Mesendoderm (in vitro differentiated cells): ENCODE results near the gene SMIM1.

Source experiments
- DNase-seq: peaks from one replicate; pipeline ENCODE4 v3.0.0; 2013
- H2AK5ac ChIP-seq: 2 replicates; pipeline ENCODE4 v1.6.1; 2013; ENCODE audit warnings: low read length, inconsistent platforms
- H2BK120ac ChIP-seq: 2 replicates; pipeline ENCODE4 v1.6.1; 2013; ENCODE audit warnings: low read depth, mild to moderate bottlenecking, low read length, moderate library complexity, mixed read lengths
- H2BK15ac ChIP-seq: replicated peaks from 2 replicates; pipeline ENCODE4 v1.6.1; 2013; ENCODE audit warnings: low read depth, mild to moderate bottlenecking, moderate library complexity
- H2BK5ac ChIP-seq: 2 replicates; pipeline ENCODE4 v1.6.1; 2013; ENCODE audit warnings: low read length, inconsistent platforms
- H3K18ac ChIP-seq: 2 replicates; pipeline ENCODE4 v1.6.1; 2013; ENCODE audit warnings: mild to moderate bottlenecking, low read length, mixed read lengths
- H3K23ac ChIP-seq: one replicate; pipeline ENCODE4 v1.6.1; 2013; ENCODE audit warnings: low read length
- H3K27ac ChIP-seq: 2 replicates; pipeline ENCODE4 v1.5.1; 2013; ENCODE audit warnings: low read depth, mild to moderate bottlenecking, inconsistent platforms, low read length, moderate library complexity
- H3K27me3 ChIP-seq: 2 replicates; pipeline ENCODE4 v1.6.1; 2013; ENCODE audit warnings: low read length, control low read depth, mild to moderate bottlenecking, inconsistent platforms; ENCODE audit not compliant: insufficient read depth, poor library complexity
- H3K36me3 ChIP-seq: 2 replicates; pipeline ENCODE4 v1.6.1; 2013; ENCODE audit warnings: low read length, inconsistent platforms; ENCODE audit not compliant: control insufficient read depth, insufficient read depth
- H3K4ac ChIP-seq: one replicate; pipeline ENCODE4 v1.6.1; 2013; ENCODE audit warnings: low read depth, mild to moderate bottlenecking, low read length, moderate library complexity
- H3K4me1 ChIP-seq: 2 replicates; pipeline ENCODE4 v1.6.1; 2013; ENCODE audit warnings: low read depth, low read length, inconsistent platforms; ENCODE audit not compliant: control insufficient read depth
- H3K4me2 ChIP-seq: 2 replicates; pipeline ENCODE4 v1.6.1; 2013; ENCODE audit warnings: low read length
- H3K4me3 ChIP-seq: 2 replicates; pipeline ENCODE4 v1.5.1; 2013; ENCODE audit warnings: mild to moderate bottlenecking, low read length
- H3K56ac ChIP-seq: one replicate; pipeline ENCODE4 v1.6.1; 2013; ENCODE audit warnings: low read length
- H3K79me1 ChIP-seq: 2 replicates; pipeline ENCODE4 v1.6.1; 2013; ENCODE audit warnings: low read length, inconsistent platforms
- H3K79me2 ChIP-seq: 2 replicates; pipeline ENCODE4 v1.6.1; 2013; ENCODE audit warnings: mild to moderate bottlenecking, low read length; ENCODE audit not compliant: control insufficient read depth, insufficient read depth
- H3K9ac ChIP-seq: 2 replicates; pipeline ENCODE4 v1.6.1; 2013; ENCODE audit warnings: low read length, inconsistent platforms
- H4K5ac ChIP-seq: one replicate; pipeline ENCODE4 v1.6.1; 2013; ENCODE audit warnings: low read length
- H4K8ac ChIP-seq: one replicate; pipeline ENCODE4 v1.6.1; 2013; ENCODE audit warnings: low read depth, mild to moderate bottlenecking, control low read depth, low read length, moderate library complexity
- WGBS: extraction: QIAGEN DNeasy Blood & Tissue Kit; methylation state at CpG from one replicate; pipeline ENCODE4 v1.1.7; 2013; ENCODE audit warnings: low lambda C conversion rate, missing lambda C conversion rate; ENCODE audit not compliant: insufficient coverage; ENCODE audit errors: extremely low coverage; 5-methylcytosine and 5-hydroxymethylcytosine counted together

SMIM1 gene

GRCh38 chr1:3788756-3789420 is 16.3 kb downstream of the SMIM1 start:
- H3K4me1 ChIP-seq, result no peaks in the 10 kb centered on the region
- H3K23ac ChIP-seq, result no peak overlapping the region
- no peak overlapping the region for H3K4me2 ChIP-seq
- no peak overlapping the region for H2BK120ac ChIP-seq
- no peak overlapping the region for H2AK5ac ChIP-seq
- no CpG with 5 or more reads among the region's 16 CpGs for WGBS
- no peak overlapping the region for H4K5ac ChIP-seq
- H3K9ac ChIP-seq, result no peak overlapping the region
- no peak overlapping the region for H3K4ac ChIP-seq
- H3K36me3 ChIP-seq, result peaks cover 8% of the 10 kb centered on the region
- H3K56ac ChIP-seq, result no peak overlapping the region
- no peak overlapping the region for H2BK15ac ChIP-seq
- H2BK5ac ChIP-seq, result no peak overlapping the region
- no peak overlapping the region for H4K8ac ChIP-seq
- no peak overlapping the region for H3K27ac ChIP-seq
- H3K4me3 ChIP-seq, result no peak overlapping the region
- H3K79me2 ChIP-seq, result peaks cover 40% of the 10 kb centered on the region
- H3K18ac ChIP-seq, result no peak overlapping the region
- H3K27me3 ChIP-seq, result no peaks in the 10 kb centered on the region
- H3K79me1 ChIP-seq, result peaks cover 21% of the 10 kb centered on the region
- no peak for DNase-seq

DNA sequence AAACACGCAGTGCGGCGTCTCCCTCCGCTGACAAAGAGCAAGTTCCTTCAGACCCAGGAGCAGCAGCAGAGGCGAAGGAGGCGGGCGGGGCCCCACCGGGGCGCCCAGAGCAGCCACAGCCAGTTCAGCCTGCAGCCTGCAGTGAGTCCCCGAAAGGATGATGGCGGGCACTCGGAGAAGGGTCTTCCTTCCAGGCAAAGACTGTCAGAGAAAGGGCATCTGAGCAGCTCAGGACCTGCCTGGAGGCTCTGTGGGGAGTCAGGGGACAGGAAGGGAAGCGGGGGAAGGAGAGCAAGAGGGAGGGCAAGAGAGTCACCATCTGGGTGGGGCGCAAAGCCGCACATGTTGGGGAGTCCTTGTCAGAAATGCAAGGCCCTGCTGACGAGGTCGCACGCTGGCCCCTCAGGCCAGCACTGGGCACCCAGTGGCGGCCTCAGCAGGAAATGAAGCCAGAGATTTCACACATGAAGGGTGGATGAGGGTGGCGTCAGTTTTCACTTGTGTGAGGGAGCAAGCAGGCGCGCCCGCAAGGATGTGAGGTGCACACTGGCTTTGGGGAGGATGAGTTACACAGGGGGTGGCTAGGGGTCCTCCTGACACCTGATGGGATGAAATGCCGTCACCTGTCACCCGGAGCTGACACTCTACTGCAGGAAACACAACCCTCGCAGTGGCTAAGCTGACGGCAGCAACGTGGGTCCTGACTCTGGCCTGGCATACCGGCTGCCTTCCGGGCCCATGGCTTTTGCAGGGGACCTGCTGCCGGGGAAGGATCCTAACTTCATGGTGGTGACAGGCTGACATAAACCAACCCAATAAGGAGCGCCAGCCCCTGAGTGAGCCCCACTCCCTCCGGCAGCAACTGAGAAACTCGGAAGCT is 17.1 kb downstream of the SMIM1 start:
- Histone ChIP-seq H3K23ac (no peak overlapping the region), H2BK5ac (no peak overlapping the region), H3K4me1 (no peaks in the 10 kb centered on the region), H2BK15ac (no peak overlapping the region), H3K27ac (no peak overlapping the region), H3K36me3 (peaks cover 5% of the 10 kb centered on the region), H3K27me3 (no peaks in the 10 kb centered on the region), H4K8ac (no peak overlapping the region), H3K56ac (peak overlapping the region; percentile 25), H3K9ac (no peak overlapping the region), H2BK120ac (no peak overlapping the region), H3K79me1 (peaks cover 21% of the 10 kb centered on the region), H3K18ac (no peak overlapping the region), H2AK5ac (no peak overlapping the region), H3K4ac (no peak overlapping the region), H3K79me2 (peaks cover 40% of the 10 kb centered on the region), H4K5ac (no peak overlapping the region), H3K4me3 (no peak overlapping the region), H3K4me2 (no peak overlapping the region)
- DNase-seq, result no peak
- no CpG with 5 or more reads among the region's 34 CpGs for WGBS

GRCh38 chr1:3790500-3790923 is 18.0 kb downstream of the SMIM1 start:
- Histone ChIP-seq H3K4me3 (no peak overlapping the region), H3K18ac (no peak overlapping the region), H3K4ac (no peak overlapping the region), H3K4me1 (no peaks in the 10 kb centered on the region), H3K9ac (no peak overlapping the region), H3K36me3 (peaks cover 3% of the 10 kb centered on the region), H3K27me3 (no peaks in the 10 kb centered on the region), H3K4me2 (no peak overlapping the region), H3K79me1 (peaks cover 24% of the 10 kb centered on the region), H3K79me2 (peaks cover 47% of the 10 kb centered on the region), H3K23ac (no peak overlapping the region), H3K56ac (peak overlapping the region; percentile 34), H2AK5ac (no peak overlapping the region), H2BK15ac (no peak overlapping the region), H4K5ac (no peak overlapping the region), H2BK5ac (no peak overlapping the region), H2BK120ac (no peak overlapping the region), H3K27ac (no peak overlapping the region), H4K8ac (no peak overlapping the region)
- no CpG with 5 or more reads among the region's 12 CpGs for WGBS
- DNase-seq, result no peak

- Histone ChIP-seq H3K4me2 (no peak overlapping the region), H3K27me3 (no peaks in the 10 kb centered on the region), H3K4ac (no peak overlapping the region), H3K4me3 (no peak overlapping the region), H2BK15ac (no peak overlapping the region), H3K18ac (no peak overlapping the region), H3K79me2 (peaks cover 51% of the 10 kb centered on the region), H4K5ac (no peak overlapping the region), H2AK5ac (no peak overlapping the region), H3K36me3 (peaks cover 3% of the 10 kb centered on the region), H4K8ac (no peak overlapping the region), H3K23ac (no peak overlapping the region), H3K56ac (no peak overlapping the region), H3K9ac (no peak overlapping the region), H3K4me1 (no peaks in the 10 kb centered on the region), H3K27ac (no peak overlapping the region), H2BK120ac (no peak overlapping the region), H2BK5ac (no peak overlapping the region), H3K79me1 (peaks cover 26% of the 10 kb centered on the region)
- no peak for DNase-seq
- no CpG with 5 or more reads among the region's 18 CpGs for WGBS
Measured at GRCh38 chr1:3790952-3791351, 18.4 kb downstream of the SMIM1 start.

- Histone ChIP-seq H3K27me3 (no peaks in the 10 kb centered on the region), H2AK5ac (no peak overlapping the region), H3K23ac (no peak overlapping the region), H3K79me2 (peaks cover 28% of the 10 kb centered on the region), H3K4me3 (peak overlapping the region; percentile 89), H3K36me3 (no peaks in the 10 kb centered on the region), H2BK5ac (no peak overlapping the region), H3K9ac (peak overlapping the region; percentile 92), H3K4ac (no peak overlapping the region), H2BK120ac (no peak overlapping the region), H4K8ac (no peak overlapping the region), H2BK15ac (no peak overlapping the region), H3K79me1 (peaks cover 13% of the 10 kb centered on the region), H3K4me1 (no peaks in the 10 kb centered on the region), H3K56ac (peak overlapping the region; percentile 95), H3K18ac (peak overlapping the region; percentile 81), H3K4me2 (peak overlapping the region; percentile 97), H4K5ac (no peak overlapping the region), H3K27ac (no peak overlapping the region)
- WGBS, result no CpG with 5 or more reads among the region's 53 CpGs
- no peak for DNase-seq
Measured at GRCh38 chr1:3795453-3796214, 23.1 kb downstream of the SMIM1 start.
